Activated T-cell treated with anti-CD3 and anti-CD28 coated beads, Interleukin-2, amount 50 U/mL, for 24 hours (primary cell): Measurements from ENCODE around the gene TENT5C.

Source experiments
- DNase-seq: peaks from one replicate; pipeline ENCODE4 v3.0.0-alpha.2; 2020
- H3K27ac Mint-ChIP-seq: 2 replicates; pipeline ENCODE4 v1.8.0; 2020; ENCODE audit warnings: mild to moderate bottlenecking, mixed read lengths
- H3K27me3 Mint-ChIP-seq: 2 replicates; pipeline ENCODE4 v1.8.0; 2020; ENCODE audit warnings: mixed read lengths
- H3K36me3 Mint-ChIP-seq: 2 replicates; pipeline ENCODE4 v1.8.0; 2020; ENCODE audit warnings: low read depth, mixed read lengths
- H3K4me1 Mint-ChIP-seq: 2 replicates; pipeline ENCODE4 v1.8.0; 2020; ENCODE audit warnings: low read depth, mixed read lengths
- H3K4me3 Mint-ChIP-seq: 2 replicates; pipeline ENCODE4 v1.8.0; 2020; ENCODE audit warnings: mild to moderate bottlenecking, moderate library complexity, mixed read lengths
- H3K9me3 Mint-ChIP-seq: 2 replicates; pipeline ENCODE4 v1.8.0; 2020; ENCODE audit warnings: mixed read lengths

TENT5C gene

DNA sequence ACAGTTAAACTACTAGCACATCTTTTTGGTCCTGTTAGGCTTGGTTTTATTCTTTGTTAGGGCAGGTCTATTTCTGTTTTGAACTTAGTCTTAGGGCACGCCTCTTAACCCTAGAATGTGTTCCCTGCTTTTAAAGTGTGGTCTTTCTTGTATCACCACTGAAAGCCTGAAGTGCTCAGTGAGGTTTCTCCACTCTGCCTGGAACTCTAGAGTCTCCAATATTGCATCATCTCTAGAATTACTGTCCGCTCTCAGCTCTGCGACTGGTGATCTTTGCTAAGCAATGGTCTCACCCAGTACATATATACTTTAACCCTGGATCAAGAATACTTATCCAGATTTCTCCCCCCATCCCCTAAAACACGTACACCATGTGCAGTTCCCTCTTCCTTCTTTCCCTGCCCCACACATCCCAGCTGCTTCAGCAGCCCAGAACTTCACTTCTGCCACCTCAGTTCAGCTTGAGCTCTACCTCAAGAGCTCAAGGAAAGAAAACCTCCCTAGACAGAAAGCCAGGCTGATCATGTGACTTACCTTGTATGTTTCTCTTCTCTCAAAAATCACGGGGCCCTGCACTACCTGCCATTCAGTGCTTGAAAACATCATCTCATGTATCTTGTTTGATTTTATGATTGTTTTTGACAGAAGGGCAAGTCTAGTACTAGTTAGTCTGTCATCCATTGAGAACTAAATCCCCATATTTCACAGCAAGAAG is 59.9 kb downstream of the TENT5C start:
- Mint-ChIP-seq H3K9me3 (peaks cover 11% of the 10 kb centered on the region), H3K4me1 (peaks cover 62% of the 10 kb centered on the region), H3K27me3 (no peaks in the 10 kb centered on the region), H3K36me3 (peaks cover 1% of the 10 kb centered on the region), H3K27ac (peak overlapping the region; percentile 88), H3K4me3 (peak overlapping the region; percentile 3)
- DNase-seq, result no peak

DNA sequence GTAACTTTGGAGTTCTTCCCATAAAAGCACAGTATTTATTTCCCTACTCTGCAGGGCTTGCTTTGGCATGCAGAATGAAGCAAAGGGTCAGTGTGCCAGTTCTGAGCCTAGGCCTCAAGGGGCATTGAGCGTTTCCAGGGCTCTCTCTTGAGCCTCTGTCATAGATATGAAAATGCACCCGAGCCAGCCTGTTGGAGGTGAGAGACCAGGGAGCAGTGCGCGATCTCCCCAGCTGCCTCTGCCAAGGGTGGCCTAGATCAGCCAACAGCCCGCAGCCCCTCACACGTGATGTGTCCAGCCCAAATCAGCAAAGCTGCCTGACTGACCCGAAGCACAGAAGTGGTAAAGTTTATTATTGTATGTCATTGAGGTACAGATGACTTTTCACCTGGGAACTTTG is 63.7 kb downstream of the TENT5C start:
- H3K9me3 Mint-ChIP-seq, result no peaks in the 10 kb centered on the region

GRCh38 chr1:117670976-117671780 is 65.3 kb downstream of the TENT5C start:
- H3K27me3 Mint-ChIP-seq, result peaks cover 6% of the 10 kb centered on the region
- H3K27ac Mint-ChIP-seq, result no peak overlapping the region
- H3K4me3 Mint-ChIP-seq, result no peak overlapping the region

More for the DNA sequence above, 63.7 kb downstream of the TENT5C start:
- DNase-seq, result no peak
- Mint-ChIP-seq H3K4me1 (peaks cover 44% of the 10 kb centered on the region), H3K4me3 (no peak overlapping the region), H3K27me3 (peaks cover 6% of the 10 kb centered on the region), H3K27ac (no peak overlapping the region), H3K36me3 (no peaks in the 10 kb centered on the region)

DNA sequence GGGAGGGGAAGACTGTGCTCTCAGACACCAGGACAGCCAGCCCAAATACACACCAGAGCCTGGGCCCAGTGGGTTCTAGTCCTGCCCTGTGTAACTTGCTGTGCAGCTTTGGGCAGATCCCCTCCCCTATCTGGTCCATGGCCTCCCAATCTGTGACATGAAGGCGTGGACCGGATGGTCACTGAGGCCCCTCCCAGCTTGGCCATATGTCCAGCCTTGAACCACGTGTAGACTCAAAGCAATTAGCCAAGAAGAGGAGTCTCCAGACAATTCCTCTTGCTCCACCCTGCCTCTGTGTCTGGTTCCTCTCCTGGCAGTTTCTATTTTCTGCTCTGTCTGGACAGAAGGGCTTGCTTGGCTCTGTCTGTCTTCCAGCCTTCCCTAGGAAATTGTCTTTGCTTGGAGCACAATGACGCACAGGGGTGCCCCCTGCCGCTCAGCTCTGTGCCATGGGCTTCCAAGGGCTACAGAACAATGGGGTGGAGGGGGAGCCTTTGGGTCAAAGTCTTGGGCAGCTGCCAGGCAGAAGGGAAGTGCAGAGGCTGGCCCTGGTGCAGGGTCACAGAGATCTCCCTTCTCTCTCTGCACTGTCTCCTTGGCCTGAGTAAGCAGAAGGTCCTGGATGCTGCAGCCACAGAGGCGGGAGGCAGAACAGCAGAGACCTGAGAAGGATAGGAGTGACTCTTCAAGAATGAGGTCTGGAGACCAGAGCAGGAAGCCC is 66.1 kb downstream of the TENT5C start:
- no peak for DNase-seq
- Mint-ChIP-seq H3K4me1 (peaks cover 27% of the 10 kb centered on the region), H3K36me3 (no peaks in the 10 kb centered on the region), H3K27ac (no peak overlapping the region), H3K4me3 (no peak overlapping the region), H3K27me3 (peaks cover 6% of the 10 kb centered on the region), H3K9me3 (no peaks in the 10 kb centered on the region)

More at GRCh38 chr1:117670976-117671780, 65.3 kb downstream of the TENT5C start:
- no peak for DNase-seq
- H3K9me3 Mint-ChIP-seq, result no peaks in the 10 kb centered on the region
- H3K36me3 Mint-ChIP-seq, result no peaks in the 10 kb centered on the region
- H3K4me1 Mint-ChIP-seq, result peaks cover 30% of the 10 kb centered on the region

- no peak overlapping the region for H3K4me3 Mint-ChIP-seq
- H3K27ac Mint-ChIP-seq, result no peak overlapping the region
- H3K36me3 Mint-ChIP-seq, result no peaks in the 10 kb centered on the region
- peaks cover 6% of the 10 kb centered on the region for H3K27me3 Mint-ChIP-seq
- DNase-seq, result no peak
- no peaks in the 10 kb centered on the region for H3K9me3 Mint-ChIP-seq
- peaks cover 24% of the 10 kb centered on the region for H3K4me1 Mint-ChIP-seq
Observed at GRCh38 chr1:117672756-117673155, 66.9 kb downstream of the TENT5C start.

DNA sequence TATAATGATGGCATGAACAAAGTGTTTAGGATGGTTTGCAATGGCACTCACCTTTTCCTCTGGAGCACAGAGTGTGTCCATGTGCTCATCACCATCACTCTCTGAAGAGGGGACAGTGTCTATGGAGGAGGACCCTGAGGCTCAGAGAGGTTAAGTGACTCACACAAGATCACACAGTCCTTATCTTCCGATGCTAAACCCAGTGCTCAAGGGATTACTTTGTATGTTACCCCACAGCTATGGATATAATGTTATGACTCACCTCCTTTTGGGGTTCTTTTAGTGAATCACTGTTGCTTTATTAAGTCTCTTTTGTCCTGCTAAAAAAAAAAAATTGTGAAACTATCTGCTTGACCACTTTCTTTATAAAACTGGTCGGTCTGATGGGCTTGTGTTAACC is 67.6 kb downstream of the TENT5C start:
- Mint-ChIP-seq H3K4me3 (no peak overlapping the region), H3K27ac (no peak overlapping the region), H3K36me3 (no peaks in the 10 kb centered on the region), H3K9me3 (no peaks in the 10 kb centered on the region), H3K4me1 (peaks cover 21% of the 10 kb centered on the region), H3K27me3 (peaks cover 6% of the 10 kb centered on the region)
- no peak for DNase-seq

- H3K4me1 Mint-ChIP-seq, result peaks cover 21% of the 10 kb centered on the region
- H3K27ac Mint-ChIP-seq, result no peak overlapping the region
Observed at GRCh38 chr1:117674521-117675400, 68.9 kb downstream of the TENT5C start.

GRCh38 chr1:117675907-117676430 is 70.1 kb downstream of the TENT5C start:
- no peak overlapping the region for H3K4me3 Mint-ChIP-seq
- H3K4me1 Mint-ChIP-seq, result peaks cover 21% of the 10 kb centered on the region
- no peak for DNase-seq
- H3K9me3 Mint-ChIP-seq, result no peaks in the 10 kb centered on the region
- no peaks in the 10 kb centered on the region for H3K36me3 Mint-ChIP-seq
- no peak overlapping the region for H3K27ac Mint-ChIP-seq
- H3K27me3 Mint-ChIP-seq, result peaks cover 6% of the 10 kb centered on the region

More at GRCh38 chr1:117674521-117675400, 68.9 kb downstream of the TENT5C start:
- no peaks in the 10 kb centered on the region for H3K36me3 Mint-ChIP-seq
- peak; percentile 54 for DNase-seq
- H3K9me3 Mint-ChIP-seq, result no peaks in the 10 kb centered on the region
- H3K27me3 Mint-ChIP-seq, result peaks cover 6% of the 10 kb centered on the region
- H3K4me3 Mint-ChIP-seq, result no peak overlapping the region

DNA sequence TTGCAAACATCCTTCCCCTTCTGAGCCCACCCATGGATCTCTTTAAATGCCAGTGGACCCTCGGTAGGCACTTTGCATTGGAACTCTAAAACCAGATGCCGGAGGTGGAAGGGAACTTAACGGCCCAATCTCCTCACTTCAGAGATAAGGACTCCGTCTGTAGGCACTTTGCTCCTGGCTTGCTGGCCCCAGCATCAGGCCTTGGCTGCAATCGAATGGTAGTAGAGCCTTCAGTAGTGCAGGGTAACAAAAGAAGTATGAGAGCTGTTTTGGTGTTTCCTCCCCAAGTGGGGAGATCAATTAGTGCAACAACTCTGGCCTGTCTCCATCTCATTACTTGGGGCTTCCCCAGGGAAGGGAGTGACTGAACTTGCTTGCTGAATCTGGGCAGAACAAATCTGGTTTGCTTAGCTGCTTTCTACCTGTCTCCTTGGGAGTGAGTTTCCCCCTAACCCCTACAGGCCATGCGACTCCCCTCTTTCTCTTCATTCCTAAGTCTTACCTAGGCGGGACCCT is 70.8 kb downstream of the TENT5C start:
- H3K27ac Mint-ChIP-seq, result no peak overlapping the region
- H3K4me1 Mint-ChIP-seq, result peaks cover 21% of the 10 kb centered on the region
- H3K9me3 Mint-ChIP-seq, result no peaks in the 10 kb centered on the region
- H3K27me3 Mint-ChIP-seq, result peaks cover 6% of the 10 kb centered on the region
- DNase-seq, result no peak
- H3K36me3 Mint-ChIP-seq, result no peaks in the 10 kb centered on the region
- no peak overlapping the region for H3K4me3 Mint-ChIP-seq
